GM21360 (cell line): ENCODE measurements around the gene SUPT6H.

Source experiments
- ATAC-seq: cut with Tn5 transposase; IDR thresholded peaks from one replicate; pipeline ENCODE4 v1.9.1; 2021; ENCODE audit warnings: mild to moderate bottlenecking, moderate library complexity; ENCODE audit not compliant: unreplicated experiment

Gene SUPT6H

GRCh38 chr17:28700278-28700677, 38.3 kb downstream of the SUPT6H start:
- no peak for ATAC-seq

- ATAC-seq: no peak
Observed at GRCh38 chr17:28700830-28701492, 39.0 kb downstream of the SUPT6H start.

GRCh38 chr17:28702026-28702751, 40.2 kb downstream of the SUPT6H start:
- no peak for ATAC-seq

- no peak for ATAC-seq
Observed at GRCh38 chr17:28702752-28703150, 40.7 kb downstream of the SUPT6H start.

- no peak for ATAC-seq
Observed at GRCh38 chr17:28703552-28704218, 41.7 kb downstream of the SUPT6H start.

GRCh38 chr17:28704219-28704858, 42.3 kb downstream of the SUPT6H start:
- no peak for ATAC-seq

GRCh38 chr17:28705074-28705659, 43.2 kb downstream of the SUPT6H start:
- ATAC-seq: no peak

GRCh38 chr17:28705728-28706334, 43.8 kb downstream of the SUPT6H start:
- no peak for ATAC-seq

GRCh38 chr17:28706471-28707338, 44.7 kb downstream of the SUPT6H start:
- no peak for ATAC-seq

GRCh38 chr17:28707339-28707720, 45.3 kb downstream of the SUPT6H start:
- ATAC-seq: no peak

- ATAC-seq: peak; percentile 75
Observed at GRCh38 chr17:28710861-28711722, 49.1 kb downstream of the SUPT6H start.

GRCh38 chr17:28711723-28712031, 49.7 kb downstream of the SUPT6H start, which contains the start of gene PROCA1:
Gene PROCA1 (minus strand): TSS chr17:28711888. CDS start chr17:28711660, 228 bp downstream.
- no peak for ATAC-seq

GRCh38 chr17:28712032-28712704, 50.2 kb downstream of the SUPT6H start:
- no peak for ATAC-seq

GRCh38 chr17:28712705-28713415, 50.9 kb downstream of the SUPT6H start:
- no peak for ATAC-seq

GRCh38 chr17:28714281-28714680, 52.3 kb downstream of the SUPT6H start:
- ATAC-seq: no peak

GRCh38 chr17:28715217-28715616, 53.2 kb downstream of the SUPT6H start:
- no peak for ATAC-seq

GRCh38 chr17:28716740-28717577, 55.0 kb downstream of the SUPT6H start:
- no peak for ATAC-seq
